HL-60 (cell line): ENCODE measurements around the gene THRB.

ENCODE experiments used
- DNase-seq, 2 experiments: peaks; one replicate each; pipeline ENCODE4 v3.0.0-alpha.2; 2010 to 2020; ENCODE audit warnings: low read depth in 1 of 2, low spot score in 1 of 2
- H3K27ac ChIP-seq: fragments of 250-450 bp; sonication (Bioruptor Pico); replicated peaks from 2 replicates; pipeline ENCODE4 v1.5.1; 2020; ENCODE audit warnings: mild to moderate bottlenecking, moderate library complexity
- H3K27me3 ChIP-seq: fragments of 250-450 bp; sonication (Bioruptor Pico); 2 replicates; pipeline ENCODE4 v1.5.1; 2021; ENCODE audit warnings: mild to moderate bottlenecking, moderate library complexity; ENCODE audit not compliant: insufficient read depth, poor library complexity, severe bottlenecking
- H3K4me3 ChIP-seq: replicated peaks from 2 replicates; pipeline ENCODE4 v1.5.1; 2011; ENCODE audit warnings: mild to moderate bottlenecking, control low read depth, low read length; ENCODE audit not compliant: insufficient read depth
- CTCF ChIP-seq: IDR thresholded peaks from one replicate; pipeline ENCODE4 v1.5.1; 2011; ENCODE audit warnings: low read length, control low read depth, inconsistent platforms; ENCODE audit not compliant: insufficient read depth
- GABPA ChIP-seq: IDR thresholded peaks from 2 replicates; pipeline ENCODE4 v1.6.1; 2012; ENCODE audit warnings: low read depth
- POLR2AphosphoS5 ChIP-seq: IDR thresholded peaks from 2 replicates; pipeline ENCODE4 v1.6.1; 2012; ENCODE audit warnings: low read depth
- SPI1 ChIP-seq: IDR thresholded peaks from 2 replicates; pipeline ENCODE4 v1.6.1; 2012; ENCODE audit warnings: low read depth, mild to moderate bottlenecking, borderline replicate concordance
- TF ChIP-seq, protein P1 (sequence below): IDR thresholded peaks from 2 replicates; pipeline ENCODE4 v1.6.1; 2012; ENCODE audit warnings: low read depth; ENCODE audit not compliant: insufficient replicate concordance

THRB gene

GRCh38 chr3:24482096-24482705, 12.4 kb downstream of the THRB start:
- no peak overlapping the region for H3K4me3 ChIP-seq
- DNase-seq: no peak
- H3K27ac ChIP-seq: no peak overlapping the region
- TF ChIP-seq CTCF (no peak), GABPA (no peak), POLR2AphosphoS5 (no peak), SPI1 (no peak)
- TF ChIP-seq, protein P1, sequence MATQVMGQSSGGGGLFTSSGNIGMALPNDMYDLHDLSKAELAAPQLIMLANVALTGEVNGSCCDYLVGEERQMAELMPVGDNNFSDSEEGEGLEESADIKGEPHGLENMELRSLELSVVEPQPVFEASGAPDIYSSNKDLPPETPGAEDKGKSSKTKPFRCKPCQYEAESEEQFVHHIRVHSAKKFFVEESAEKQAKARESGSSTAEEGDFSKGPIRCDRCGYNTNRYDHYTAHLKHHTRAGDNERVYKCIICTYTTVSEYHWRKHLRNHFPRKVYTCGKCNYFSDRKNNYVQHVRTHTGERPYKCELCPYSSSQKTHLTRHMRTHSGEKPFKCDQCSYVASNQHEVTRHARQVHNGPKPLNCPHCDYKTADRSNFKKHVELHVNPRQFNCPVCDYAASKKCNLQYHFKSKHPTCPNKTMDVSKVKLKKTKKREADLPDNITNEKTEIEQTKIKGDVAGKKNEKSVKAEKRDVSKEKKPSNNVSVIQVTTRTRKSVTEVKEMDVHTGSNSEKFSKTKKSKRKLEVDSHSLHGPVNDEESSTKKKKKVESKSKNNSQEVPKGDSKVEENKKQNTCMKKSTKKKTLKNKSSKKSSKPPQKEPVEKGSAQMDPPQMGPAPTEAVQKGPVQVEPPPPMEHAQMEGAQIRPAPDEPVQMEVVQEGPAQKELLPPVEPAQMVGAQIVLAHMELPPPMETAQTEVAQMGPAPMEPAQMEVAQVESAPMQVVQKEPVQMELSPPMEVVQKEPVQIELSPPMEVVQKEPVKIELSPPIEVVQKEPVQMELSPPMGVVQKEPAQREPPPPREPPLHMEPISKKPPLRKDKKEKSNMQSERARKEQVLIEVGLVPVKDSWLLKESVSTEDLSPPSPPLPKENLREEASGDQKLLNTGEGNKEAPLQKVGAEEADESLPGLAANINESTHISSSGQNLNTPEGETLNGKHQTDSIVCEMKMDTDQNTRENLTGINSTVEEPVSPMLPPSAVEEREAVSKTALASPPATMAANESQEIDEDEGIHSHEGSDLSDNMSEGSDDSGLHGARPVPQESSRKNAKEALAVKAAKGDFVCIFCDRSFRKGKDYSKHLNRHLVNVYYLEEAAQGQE: no peak
- peaks cover 5% of the 10 kb centered on the region for H3K27me3 ChIP-seq

- H3K4me3 ChIP-seq: no peak overlapping the region
- no peak for DNase-seq
- no peak overlapping the region for H3K27ac ChIP-seq
- TF ChIP-seq SPI1: no peak
- TF ChIP-seq, protein P1: no peak
- TF ChIP-seq GABPA: no peak
- TF ChIP-seq CTCF: no peak
- no peak for TF ChIP-seq POLR2AphosphoS5
- peaks cover 2% of the 10 kb centered on the region for H3K27me3 ChIP-seq
Observed at GRCh38 chr3:24481193-24481592, 13.5 kb downstream of the THRB start.

GRCh38 chr3:24480497-24480896, 14.2 kb downstream of the THRB start:
- no peaks in the 10 kb centered on the region for H3K27me3 ChIP-seq
- H3K4me3 ChIP-seq: no peak overlapping the region
- TF ChIP-seq, protein P1: no peak
- TF ChIP-seq POLR2AphosphoS5 (no peak), GABPA (no peak), CTCF (no peak), SPI1 (no peak)
- no peak for DNase-seq
- H3K27ac ChIP-seq: no peak overlapping the region
